Ovary (tissue), 9 donors: ENCODE measurements around the gene UNC5C. TPM values are rescaled to one million over a fixed set of nuclear protein-coding genes. Genes with fewer than 3 reads are reported as not detected.

Experiments used
- DNase-seq, 5 donors: peaks; one replicate each; pipeline ENCODE4 v3.0.0-alpha.2; 2019 to 2020
- H3K27ac ChIP-seq, 2 donors: fragments of 200-600 bp; one replicate each; pipeline versions ENCODE4 v1.5.1 to v1.8.0; 2019 to 2022
- H3K27me3 ChIP-seq: fragments of 200-600 bp; one replicate; pipeline ENCODE4 v1.8.0; 2022
- H3K36me3 ChIP-seq: fragments of 200-600 bp; sonication (generic); one replicate; pipeline ENCODE4 v1.5.1; 2019
- H3K4me1 ChIP-seq: one replicate; pipeline ENCODE4 v1.8.1; 2013; ENCODE audit warnings: mild to moderate bottlenecking, moderate library complexity; ENCODE audit not compliant: insufficient read depth
- H3K4me3 ChIP-seq: fragments of 200-600 bp; sonication (generic); one replicate; pipeline ENCODE4 v1.5.1; 2017
- H3K9me3 ChIP-seq, 2 donors: fragments of 200-600 bp in 1 of 2; sonication (generic) in 1 of 2; one replicate each; pipeline versions ENCODE4 v1.5.1 to v1.8.1; 2013 to 2019; ENCODE audit warnings: mild to moderate bottlenecking in 1 of 2, moderate library complexity in 1 of 2
- CTCF ChIP-seq, 3 donors: fragments of 450-650 bp in 2 of 3; fragments of 200-600 bp in 1 of 3; IDR thresholded peaks; one replicate each; pipeline versions ENCODE4 v1.5.1 to v1.8.0; 2016 to 2022; ENCODE audit warnings: antibody characterized with exemption in 3 of 3, mild to moderate bottlenecking in 1 of 3
- EP300 ChIP-seq: sonication (generic); formaldehyde crosslinking; IDR thresholded peaks from one replicate; pipeline ENCODE4 v1.6.1; 2017; ENCODE audit warnings: antibody characterized with exemption
- POLR2A ChIP-seq: fragments of 450-650 bp; IDR thresholded peaks from one replicate; pipeline ENCODE4 v1.6.1; 2017; ENCODE audit warnings: antibody characterized with exemption, mild to moderate bottlenecking, moderate library complexity
- WGBS, 3 donors: extraction: QIAGEN DNeasy Blood & Tissue Kit in 1 of 3; methylation state at CpG; one replicate each; pipeline versions ENCODE4 v1.1.5 to v1.1.7; 2013 to 2017; 5-methylcytosine and 5-hydroxymethylcytosine counted together
- intact Hi-C, 4 donors: fragments of 100-400 bp; cut with DNase I; formaldehyde crosslinking; loops; one replicate each; pipeline versions ENCODE4 v1.11.0 to v1.15.1; 2022 to 2023
- polyA plus RNA-seq, 2 donors: library from polyadenylated mRNA; stranded (reverse); fragments of 200-250 nt in 1 of 2; fragments of 350-450 nt in 1 of 2; fragmentation: Illumina TruSeq in 1 of 2; extraction: RNeasy Lipid Tissue Mini Kit (QIAGEN cat#74804) in 1 of 2; gene quantifications; one replicate each; pipeline ENCODE4 v1.2.3, GENCODE V29; 2013 to 2014
- total RNA-seq, 7 donors: library from RNA; depleted of rRNA in 2 of 7; stranded (reverse); fragments of >200 nt in 2 of 7; fragmentation: NEBNext Ultra II Directional in 3 of 7; extraction: Animal tissue kit (Norgen Biotek cat#: 25700) in 3 of 7; gene quantifications; one replicate each; pipeline versions ENCODE4 v1.1.0 to v1.2.4, GENCODE V29; 2016 to 2023
- donor health status: DM: no; HTN: no; CAD: no; lungs with moderate emphysema.
- donor health status: DM: no; HTN: no; CAD: no.
- donor health status: Bipolar disorder and iron deficiency.
- donor health status: DM: yes; HTN: yes; CAD: no.
- donor health status: DM: no; HTN: no; CAD: no.
- donor health status: DM: yes; HTN: yes; CAD: no.

Gene UNC5C
- total and polyA plus RNA-seq, 9 donors = 1.8 to 9.4 (median 3.9) TPM

- Histone ChIP-seq H3K27me3 (no peaks in the 10 kb centered on the region), H3K4me3 (no peak overlapping the region), H3K27ac (no peak overlapping the region), H3K4me1 (no peaks in the 10 kb centered on the region), H3K9me3 (no peaks in the 10 kb centered on the region), H3K36me3 (no peaks in the 10 kb centered on the region)
- intact Hi-C loops = no loop called here
- no peak for DNase-seq
- no peak for TF ChIP-seq POLR2A
- no peak for TF ChIP-seq EP300
- no peak for TF ChIP-seq CTCF (IDR thresholded peaks at IDR 0.05)
- WGBS, 3 donors = 32 to 54% (median 48%) methylated on average over 1 of the region's 1 CpG
Observed at GRCh38 chr4:95293014-95293413, 255.8 kb downstream of the UNC5C start.

- intact Hi-C loops = no loop called here
- WGBS, 3 donors = 35 to 52% (median 52%) methylated on average over 6 of the region's 6 CpGs
- no peaks in the 10 kb centered on the region for H3K27me3 ChIP-seq
- TF ChIP-seq CTCF (IDR thresholded peaks at IDR 0.05) (no peak), EP300 (no peak), POLR2A (no peak)
- no peaks in the 10 kb centered on the region for H3K9me3 ChIP-seq
- no peak overlapping the region for H3K27ac ChIP-seq
- H3K4me3 ChIP-seq = no peak overlapping the region
- H3K36me3 ChIP-seq = no peaks in the 10 kb centered on the region
- no peaks in the 10 kb centered on the region for H3K4me1 ChIP-seq
- no peak for DNase-seq
Observed at GRCh38 chr4:95290702-95291101, 258.1 kb downstream of the UNC5C start.

- Histone ChIP-seq H3K27me3 (no peaks in the 10 kb centered on the region), H3K4me3 (no peak overlapping the region), H3K9me3 (no peaks in the 10 kb centered on the region), H3K36me3 (no peaks in the 10 kb centered on the region), H3K4me1 (no peaks in the 10 kb centered on the region), H3K27ac (no peak overlapping the region)
- peak in 1 of 5 donors; percentile 32 for DNase-seq
- intact Hi-C loops = no loop called here
- TF ChIP-seq CTCF (IDR thresholded peaks at IDR 0.05) (no peak), POLR2A (no peak), EP300 (no peak)
- WGBS, 3 donors = 10 to 31% (median 17%) methylated on average over 1 of the region's 1 CpG
Observed at GRCh38 chr4:95289028-95289634, 259.6 kb downstream of the UNC5C start.

- no peaks in the 10 kb centered on the region for H3K9me3 ChIP-seq
- no peak for DNase-seq
- 95 to 100% (median 100%) methylated on average over 1 of the region's 1 CpG for WGBS, 3 donors
- H3K4me1 ChIP-seq = no peaks in the 10 kb centered on the region
- no peak overlapping the region for H3K4me3 ChIP-seq
- TF ChIP-seq CTCF (IDR thresholded peaks at IDR 0.05) (no peak), POLR2A (no peak), EP300 (no peak)
- intact Hi-C loops = no loop called here
- H3K27me3 ChIP-seq = no peaks in the 10 kb centered on the region
- H3K27ac ChIP-seq = no peak overlapping the region
- no peaks in the 10 kb centered on the region for H3K36me3 ChIP-seq
Observed at GRCh38 chr4:95288552-95288951, 260.2 kb downstream of the UNC5C start.
